HepG2 (cell line): ENCODE data around the gene CAPN12. TPM values are rescaled to one million over a fixed set of nuclear protein-coding genes. Genes with fewer than 3 reads are reported as not detected.
A peak's percentile ranks its signal among the peaks of the same experiment; 100 is the strongest.

ENCODE experiments used
- BRF2 ChIP-seq: sonication (generic); formaldehyde crosslinking; IDR thresholded peaks from 2 replicates; pipeline ENCODE4 v1.8.1; 2022; ENCODE audit warnings: mild to moderate bottlenecking, missing genetic modification reagents
- CSRNP2 ChIP-seq: sonication (generic); formaldehyde crosslinking; conservative IDR thresholded peaks from 2 replicates; pipeline ENCODE4 v1.8.0; 2022; ENCODE audit warnings: low read depth, missing genetic modification reagents
- DNMT1 ChIP-seq: sonication (generic); formaldehyde crosslinking; IDR thresholded peaks from 2 replicates; pipeline ENCODE4 v1.5.1; 2020; ENCODE audit warnings: mild to moderate bottlenecking, missing genetic modification reagents
- DR1 ChIP-seq: sonication (generic); formaldehyde crosslinking; IDR thresholded peaks from 2 replicates; pipeline ENCODE4 v1.8.0; 2021; ENCODE audit warnings: mild to moderate bottlenecking, missing genetic modification reagents, inconsistent platforms
- GFI1 ChIP-seq: sonication (generic); formaldehyde crosslinking; IDR thresholded peaks from 2 replicates; pipeline ENCODE4 v1.5.0; 2020; ENCODE audit warnings: missing genetic modification reagents, mild to moderate bottlenecking, borderline replicate concordance
- KAT2B ChIP-seq: fragments of 150-350 bp; IDR thresholded peaks from 2 replicates; pipeline ENCODE4 v1.6.1; 2014; ENCODE audit warnings: low read depth, low read length, borderline replicate concordance
- MAFK ChIP-seq, 2 experiments: IDR thresholded peaks in 1 of 2; conservative IDR thresholded peaks in 1 of 2; 2 replicates each; pipeline ENCODE4 v1.6.1; 2011; ENCODE audit warnings: improper control_type of control experiment in 2 of 2, low read length in 2 of 2
- TERF1 ChIP-seq: sonication (generic); formaldehyde crosslinking; IDR thresholded peaks from 2 replicates; pipeline ENCODE4 v1.8.0; 2022; ENCODE audit warnings: mild to moderate bottlenecking, missing genetic modification reagents, moderate library complexity
- TFAP4 ChIP-seq: sonication (generic); IDR thresholded peaks from 2 replicates; pipeline ENCODE4 v1.6.1; 2016; ENCODE audit warnings: low read depth, borderline replicate concordance
- ZNF205 ChIP-seq: IDR thresholded peaks from 2 replicates; pipeline ENCODE4 v1.6.1; 2018; ENCODE audit warnings: missing biosample characterization, missing genetic modification reagents
- ZNF317 ChIP-seq: sonication (generic); formaldehyde crosslinking; IDR thresholded peaks from 2 replicates; pipeline ENCODE4 v1.5.0; 2020; ENCODE audit warnings: mild to moderate bottlenecking, missing genetic modification reagents
- ZNF407 ChIP-seq: sonication (generic); formaldehyde crosslinking; IDR thresholded peaks from one replicate; pipeline ENCODE4 v1.5.1; 2020; ENCODE audit warnings: mild to moderate bottlenecking, missing genetic modification reagents; ENCODE audit errors: not compliant biosample characterization
- ZNF446 ChIP-seq: sonication (generic); formaldehyde crosslinking; IDR thresholded peaks from 2 replicates; pipeline ENCODE4 v1.5.0; 2020; ENCODE audit warnings: mild to moderate bottlenecking, missing genetic modification reagents
- ZNF558 ChIP-seq: sonication (generic); formaldehyde crosslinking; IDR thresholded peaks from 2 replicates; pipeline ENCODE4 v1.9.0; 2022; ENCODE audit warnings: mild to moderate bottlenecking, missing genetic modification reagents, borderline replicate concordance
- ZNF713 ChIP-seq: sonication (generic); formaldehyde crosslinking; IDR thresholded peaks from 2 replicates; pipeline ENCODE4 v1.4.0; 2020; ENCODE audit warnings: mild to moderate bottlenecking, missing genetic modification reagents
- polyA plus RNA-seq, 8 experiments: library from polyadenylated mRNA; depleted of rRNA in 3 of 8; stranded (reverse) in 7 of 8; unstranded in 1 of 8; fragments of >200 nt; fragmentation: Illumina TruSeq in 4 of 8; extraction: Trizol in 4 of 8; gene quantifications; 2 replicates each; pipeline versions ENCODE4 v1.2.1 to v1.2.3, GENCODE V29; 2011 to 2016; ENCODE audit warnings: low read depth in 4 of 8, missing spikeins in 1 of 8, mixed read lengths in 1 of 8; ENCODE audit not compliant: insufficient read depth in 1 of 8
- total RNA-seq, 5 experiments: library from RNA; depleted of rRNA; stranded (reverse); fragments of >200 nt; fragmentation: Illumina TruSeq; extraction: Trizol; gene quantifications; 2 replicates each; pipeline ENCODE4 v1.2.3, GENCODE V29; 2016; ENCODE audit warnings: low read depth in 1 of 5

CAPN12 gene
- total and polyA plus RNA-seq, 2 of the 13 experiments (the other 11 are each of a cell fraction or from before 2014, with no cell fraction given), result 1.6 to 13.6 TPM

GRCh38 chr19:38721979-38722773 lies 22.1 kb downstream of the CAPN12 start (continued):
- TF ChIP-seq ZNF558 (no peak), ZNF713 (CRISPR knock-in tag) (no peak), DNMT1 (CRISPR knock-in tag) (no peak), ZNF317 (peak; percentile 37; the same call in 1 of the 2 replicates), ZNF407 (CRISPR knock-in tag) (no peak), KAT2B (no peak), GFI1 (CRISPR knock-in tag) (no peak), ZNF446 (CRISPR knock-in tag) (no peak), BRF2 (no peak), MAFK (conservative IDR thresholded peaks at IDR 0.05 in 1 of 2, IDR thresholded peaks at IDR 0.05 in 1 of 2; ENCODE audit: low read length in 2 of 2) (no peak), DR1 (CRISPR knock-in tag) (no peak), ZNF205 (CRISPR knock-in tag) (peak; percentile 79), TERF1 (CRISPR knock-in tag) (no peak), TFAP4 (peak; percentile 13; the same call in 1 of the 2 replicates), CSRNP2 (CRISPR knock-in tag) (no peak)
